CD1c-positive myeloid dendritic cell (primary cell): ENCODE data around the gene TSR1.

ENCODE experiments used
- DNase-seq: peaks from one replicate; pipeline ENCODE4 v3.0.0-alpha.2; 2016; ENCODE audit errors: extremely low spot score

TSR1 gene

DNA sequence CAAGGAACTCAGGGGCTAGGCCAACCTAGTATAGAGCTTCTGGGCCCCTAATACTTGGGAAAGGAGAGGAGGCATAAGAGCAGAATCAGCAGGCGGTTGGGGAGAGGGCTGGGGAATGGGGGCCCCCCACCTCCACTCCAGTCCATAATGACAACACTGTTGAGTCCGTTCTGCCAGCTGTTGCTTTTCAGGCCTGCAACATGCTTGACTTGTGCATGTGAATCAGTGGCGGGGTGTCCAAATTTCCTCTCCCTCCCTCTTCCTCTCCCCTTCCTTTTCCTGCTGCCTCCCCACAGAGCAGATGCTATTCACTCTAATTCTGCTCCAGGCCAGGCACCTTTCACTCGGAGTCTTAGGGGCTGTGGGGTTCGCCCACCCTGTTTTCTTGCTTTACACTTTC, 32.8 kb upstream of the TSR1 start:
- DNase-seq, result no peak

DNA sequence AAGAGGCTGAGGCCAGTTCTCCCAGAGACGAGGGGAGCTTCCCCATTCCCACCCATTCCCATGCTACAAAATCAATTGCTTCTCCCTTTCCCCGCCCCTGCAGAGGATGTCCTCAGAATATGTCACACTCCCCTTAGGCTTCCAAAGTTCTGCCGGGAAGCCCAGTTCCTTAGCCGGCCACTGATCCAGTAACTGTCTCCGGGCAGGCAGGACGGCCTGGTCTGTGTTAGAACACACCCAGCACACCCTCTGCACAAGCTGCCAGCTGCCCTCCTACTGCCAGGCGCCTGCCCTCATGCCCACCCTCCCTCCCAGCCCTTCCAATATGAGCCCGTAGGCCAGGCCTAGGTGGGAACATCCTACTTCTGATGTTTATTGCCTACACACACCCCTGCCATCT, 32.1 kb upstream of the TSR1 start:
- DNase-seq, result no peak

- no peak for DNase-seq
Measured at GRCh38 chr17:2366747-2367494, 30.7 kb upstream of the TSR1 start.

GRCh38 chr17:2365132-2365531, 28.9 kb upstream of the TSR1 start:
- DNase-seq, result no peak

GRCh38 chr17:2364763-2365116, 28.5 kb upstream of the TSR1 start:
- no peak for DNase-seq

GRCh38 chr17:2363851-2364762, 27.9 kb upstream of the TSR1 start:
- no peak for DNase-seq

GRCh38 chr17:2363318-2363717, 27.1 kb upstream of the TSR1 start:
- DNase-seq, result no peak

- no peak for DNase-seq
Measured at GRCh38 chr17:2362881-2363280, 26.6 kb upstream of the TSR1 start.

DNA sequence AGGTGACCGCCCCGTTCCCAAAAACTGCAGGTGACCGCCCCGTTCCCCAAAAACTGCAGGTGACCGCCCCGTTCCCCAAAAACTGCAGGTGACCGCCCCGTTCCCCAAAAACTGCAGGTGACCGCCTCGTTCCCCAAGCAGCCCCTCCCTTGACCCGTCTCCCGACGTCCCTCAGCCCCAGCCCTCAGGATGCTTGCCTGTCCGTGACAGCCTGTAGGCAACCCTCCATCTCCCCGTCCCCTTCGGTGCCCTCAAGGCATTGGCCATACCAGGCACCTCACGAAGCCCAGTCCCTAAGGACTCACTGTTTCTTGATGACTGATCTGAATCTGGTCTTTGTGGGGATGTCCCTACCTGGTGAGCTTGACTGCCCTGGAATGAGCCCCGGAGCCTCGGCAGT, 26.2 kb upstream of the TSR1 start:
- no peak for DNase-seq

DNA sequence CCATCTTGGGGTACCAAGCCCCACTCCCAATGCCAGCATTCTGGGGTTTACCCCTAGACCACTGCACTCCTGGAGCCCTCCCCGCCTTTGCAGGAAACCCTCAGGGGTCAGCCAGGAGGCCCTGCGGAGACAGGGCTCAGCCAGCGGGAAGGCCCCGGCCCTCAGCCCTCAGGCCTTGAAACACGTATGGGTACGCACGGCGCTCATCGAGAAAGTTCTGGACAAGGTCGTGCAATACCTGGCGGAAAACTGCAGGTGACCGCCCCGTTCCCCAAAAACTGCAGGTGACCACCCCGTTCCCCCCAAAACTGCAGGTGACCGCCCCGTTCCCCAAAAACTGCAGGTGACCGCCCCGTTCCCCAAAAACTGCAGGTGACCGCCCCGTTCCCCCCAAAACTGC, 25.8 kb upstream of the TSR1 start:
- DNase-seq, result no peak

GRCh38 chr17:2361010-2361760, 24.9 kb upstream of the TSR1 start:
- DNase-seq, result no peak

DNA sequence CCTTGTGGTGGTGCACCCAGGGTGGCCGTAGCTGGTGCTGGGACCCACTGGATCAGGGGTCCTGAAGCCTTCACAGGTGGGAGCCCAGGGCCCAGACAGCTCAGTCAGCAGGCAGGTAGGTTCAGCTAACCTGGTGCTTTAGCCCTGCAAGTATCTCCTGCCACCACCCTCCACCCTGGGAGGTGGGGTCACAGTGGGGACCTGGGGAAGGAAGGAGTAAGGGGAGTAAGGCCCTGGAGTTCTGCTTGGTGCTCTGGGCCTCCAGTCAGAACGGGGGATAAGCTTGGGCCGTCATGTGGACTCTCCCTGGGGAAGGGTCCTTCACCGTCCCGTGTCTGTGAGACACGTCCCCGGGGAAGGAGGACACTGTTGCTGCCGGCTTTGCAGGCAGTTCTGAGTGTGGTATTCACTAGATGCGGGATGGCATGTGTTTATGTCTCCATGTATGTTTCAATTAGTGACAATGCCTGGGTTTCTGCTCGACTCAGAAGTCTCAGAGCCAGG, 21.7 kb upstream of the TSR1 start:
- DNase-seq, result no peak

DNA sequence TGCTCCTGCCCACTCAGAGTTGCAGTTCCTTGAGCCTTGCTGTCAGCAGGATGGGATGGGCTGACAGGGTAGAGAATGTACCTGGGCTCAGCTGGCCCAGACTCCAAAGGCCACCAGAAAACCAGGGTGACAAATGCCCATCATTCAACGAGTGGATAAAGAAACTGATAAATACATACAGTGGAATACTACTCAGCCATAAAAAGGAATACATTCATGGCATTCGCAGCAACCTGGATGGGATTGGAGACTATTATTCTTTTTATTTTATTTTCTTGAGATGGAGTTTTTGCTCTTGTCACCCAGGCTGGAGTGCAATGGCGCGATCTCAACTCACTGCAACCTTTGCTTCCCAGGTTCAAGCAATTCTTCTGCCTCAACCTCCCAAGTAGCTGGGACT, 21.0 kb upstream of the TSR1 start:
- DNase-seq, result no peak

- no peak for DNase-seq
Measured at GRCh38 chr17:2354311-2354710, 18.1 kb upstream of the TSR1 start.

DNA sequence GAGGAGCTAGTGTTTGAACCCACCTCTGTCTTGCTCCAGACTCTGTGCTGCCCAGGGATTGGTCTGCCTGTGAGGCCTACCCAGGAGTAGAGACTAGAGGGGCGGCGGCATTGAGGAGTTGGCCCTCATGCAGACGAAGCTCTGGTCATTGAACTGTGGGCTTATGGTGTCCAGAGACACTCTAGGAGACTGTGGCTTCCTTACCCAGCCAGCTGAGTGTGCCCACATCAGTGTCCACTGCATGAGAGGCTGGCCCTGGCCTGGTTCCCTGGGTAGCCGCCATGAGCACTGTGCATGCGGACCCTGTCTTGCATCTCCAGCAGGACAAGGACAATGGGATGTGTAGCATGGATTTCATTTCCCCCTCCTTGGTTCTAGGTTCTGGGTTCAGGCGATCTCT, 15.0 kb upstream of the TSR1 start:
- no peak for DNase-seq

- no peak for DNase-seq
Measured at GRCh38 chr17:2347805-2348685, 11.8 kb upstream of the TSR1 start.

GRCh38 chr17:2346475-2346874, 10.2 kb upstream of the TSR1 start:
- DNase-seq, result no peak

DNA sequence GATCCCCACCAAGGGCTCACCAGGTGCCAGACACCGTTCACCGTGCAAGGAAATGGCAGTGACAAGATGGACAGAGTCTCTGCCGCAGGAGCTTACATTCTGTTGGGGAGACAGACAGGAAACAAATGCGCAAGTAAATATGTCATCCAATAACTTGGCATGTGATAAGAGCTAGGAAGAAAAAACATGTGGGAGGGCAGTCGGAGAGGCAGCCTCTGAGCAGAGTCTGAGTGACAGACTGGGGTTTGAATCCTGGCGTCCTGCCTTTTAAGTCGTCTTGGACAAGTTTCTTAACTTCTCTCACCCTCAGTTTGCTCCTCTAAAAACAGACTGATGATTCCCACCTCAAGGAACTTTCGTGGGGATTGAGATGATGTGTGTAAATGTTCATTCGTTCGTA, 8.3 kb upstream of the TSR1 start:
- DNase-seq, result no peak

GRCh38 chr17:2343421-2343820, 7.2 kb upstream of the TSR1 start:
- DNase-seq, result no peak

- DNase-seq, result peak; percentile 19
Measured at GRCh38 chr17:2338315-2338657, 2.0 kb upstream of the TSR1 start.

GRCh38 chr17:2337544-2338314, 1.5 kb upstream of the TSR1 start:
- DNase-seq, result peak; percentile 60
